K562 (cell line): ENCODE data around the gene DUSP19. TPM values are rescaled to one million over a fixed set of nuclear protein-coding genes. Genes with fewer than 3 reads are reported as not detected.

Source experiments
- C11orf30 ChIP-seq: fragments of 450-650 bp; IDR thresholded peaks from 2 replicates; pipeline ENCODE4 v1.6.1; 2016; ENCODE audit warnings: low read depth, mild to moderate bottlenecking
- ETS2 ChIP-seq: IDR thresholded peaks from 2 replicates; pipeline ENCODE4 v1.6.1; 2016; ENCODE audit warnings: borderline replicate concordance, missing genetic modification characterization, mild to moderate bottlenecking, moderate library complexity, missing compliant biosample characterization; ENCODE audit not compliant: poor library complexity, severe bottlenecking
- FUS ChIP-seq: fragments of 200-400 bp; formaldehyde crosslinking; optimal IDR thresholded peaks from 2 replicates; pipeline ENCODE3; 2017; ENCODE audit warnings: low read depth, low read length
- MYNN ChIP-seq, 2 experiments: sonication (generic); formaldehyde crosslinking in 1 of 2; IDR thresholded peaks; 2 replicates each; pipeline versions ENCODE4 v1.5.0 to v1.6.1; 2016 to 2020; ENCODE audit warnings: antibody characterized with exemption in 1 of 2, missing genetic modification reagents in 1 of 2
- ZNF444 ChIP-seq: fragments of 250-450 bp; sonication (Bioruptor Pico); IDR thresholded peaks from 2 replicates; pipeline ENCODE4 v1.4.0; 2020; ENCODE audit warnings: mild to moderate bottlenecking, moderate library complexity
- ZSCAN32 ChIP-seq: fragments of 450-650 bp; formaldehyde crosslinking; IDR thresholded peaks from 2 replicates; pipeline ENCODE4 v1.4.0; 2020; ENCODE audit warnings: mild to moderate bottlenecking, moderate library complexity
- polyA plus RNA-seq, 8 experiments: library from polyadenylated mRNA; depleted of rRNA in 4 of 8; stranded (reverse) in 5 of 8; unstranded in 3 of 8; fragments of >200 nt; fragmentation: Nextera tagmentation in 2 of 8; fragmentation: Illumina TruSeq in 1 of 8; extraction: Ambion mirVana in 2 of 8; extraction: Trizol in 1 of 8; gene quantifications; 2 replicates each; pipeline versions ENCODE4 v1.2.1 to v1.2.3, GENCODE V29; 2011 to 2014; ENCODE audit warnings: inconsistent platforms in 1 of 8, missing spikeins in 1 of 8
- total RNA-seq, 7 experiments: library from RNA; depleted of rRNA in 6 of 7; stranded (reverse); fragments of >200 nt in 6 of 7; fragmentation: Illumina TruSeq in 2 of 7; extraction: Trizol in 2 of 7; gene quantifications; 2 replicates each; pipeline versions ENCODE4 v1.2.1 to v1.2.3, GENCODE V29; 2011 to 2021; ENCODE audit warnings: low replicate concordance in 1 of 7
- TF ChIP-seq, protein P1 (sequence below): fragments of 450-650 bp; IDR thresholded peaks from 2 replicates; pipeline ENCODE4 v1.6.1; 2016; ENCODE audit warnings: mild to moderate bottlenecking, moderate library complexity
- TF ChIP-seq, protein P2 (sequence below): fragments of 450-650 bp; IDR thresholded peaks from 2 replicates; pipeline ENCODE4 v1.6.1; 2016; ENCODE audit warnings: antibody characterized with exemption
- TF ChIP-seq, protein P3 (sequence below): sonication (generic); formaldehyde crosslinking; IDR thresholded peaks from 2 replicates; pipeline ENCODE4 v1.8.0; 2022; ENCODE audit warnings: mild to moderate bottlenecking, missing genetic modification reagents

DUSP19 gene
- total and polyA plus RNA-seq, 9 of the 15 experiments (the other 6 are each of a cell fraction or from before 2014, with no cell fraction given), result 1.6 to 6.3 (median 3.1) TPM

DNA sequence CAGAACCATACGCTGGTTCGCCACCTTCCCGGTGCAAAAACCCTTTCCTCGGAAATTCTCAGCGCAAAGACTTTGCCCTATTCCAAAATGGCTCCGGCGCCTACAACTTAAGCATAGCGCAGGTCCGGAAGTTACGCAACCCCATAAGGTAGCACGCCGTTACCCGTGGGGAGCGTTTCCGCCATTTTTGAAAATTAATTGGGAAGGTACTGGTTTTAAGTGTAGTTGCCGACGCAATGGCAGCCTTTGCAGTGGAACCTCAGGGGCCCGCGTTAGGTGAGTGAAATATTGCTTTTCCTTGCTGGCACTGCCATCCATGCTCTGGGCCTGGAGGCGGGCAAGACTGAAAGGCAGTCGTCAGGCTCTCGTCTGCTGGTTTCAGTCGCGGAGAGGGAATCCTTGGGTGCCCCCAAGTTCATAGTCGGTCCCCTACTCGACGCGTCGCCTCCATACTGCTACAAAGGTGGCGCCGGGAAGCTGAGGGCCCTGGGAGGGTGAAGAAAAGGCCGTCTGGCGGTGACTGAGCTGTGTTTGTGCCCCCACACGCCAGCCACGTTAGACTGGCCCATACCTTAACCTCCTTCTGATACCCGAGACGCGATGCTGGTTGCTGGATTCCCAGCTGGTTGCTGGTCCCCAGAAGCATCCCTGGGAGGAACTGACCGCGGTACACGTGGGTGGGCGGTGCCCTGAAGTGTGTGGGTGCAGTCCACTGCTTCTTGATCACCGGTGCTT lies 45.8 kb downstream of the DUSP19 start, which contains the start of gene NUP35 (continued):
- TF ChIP-seq, protein P1, sequence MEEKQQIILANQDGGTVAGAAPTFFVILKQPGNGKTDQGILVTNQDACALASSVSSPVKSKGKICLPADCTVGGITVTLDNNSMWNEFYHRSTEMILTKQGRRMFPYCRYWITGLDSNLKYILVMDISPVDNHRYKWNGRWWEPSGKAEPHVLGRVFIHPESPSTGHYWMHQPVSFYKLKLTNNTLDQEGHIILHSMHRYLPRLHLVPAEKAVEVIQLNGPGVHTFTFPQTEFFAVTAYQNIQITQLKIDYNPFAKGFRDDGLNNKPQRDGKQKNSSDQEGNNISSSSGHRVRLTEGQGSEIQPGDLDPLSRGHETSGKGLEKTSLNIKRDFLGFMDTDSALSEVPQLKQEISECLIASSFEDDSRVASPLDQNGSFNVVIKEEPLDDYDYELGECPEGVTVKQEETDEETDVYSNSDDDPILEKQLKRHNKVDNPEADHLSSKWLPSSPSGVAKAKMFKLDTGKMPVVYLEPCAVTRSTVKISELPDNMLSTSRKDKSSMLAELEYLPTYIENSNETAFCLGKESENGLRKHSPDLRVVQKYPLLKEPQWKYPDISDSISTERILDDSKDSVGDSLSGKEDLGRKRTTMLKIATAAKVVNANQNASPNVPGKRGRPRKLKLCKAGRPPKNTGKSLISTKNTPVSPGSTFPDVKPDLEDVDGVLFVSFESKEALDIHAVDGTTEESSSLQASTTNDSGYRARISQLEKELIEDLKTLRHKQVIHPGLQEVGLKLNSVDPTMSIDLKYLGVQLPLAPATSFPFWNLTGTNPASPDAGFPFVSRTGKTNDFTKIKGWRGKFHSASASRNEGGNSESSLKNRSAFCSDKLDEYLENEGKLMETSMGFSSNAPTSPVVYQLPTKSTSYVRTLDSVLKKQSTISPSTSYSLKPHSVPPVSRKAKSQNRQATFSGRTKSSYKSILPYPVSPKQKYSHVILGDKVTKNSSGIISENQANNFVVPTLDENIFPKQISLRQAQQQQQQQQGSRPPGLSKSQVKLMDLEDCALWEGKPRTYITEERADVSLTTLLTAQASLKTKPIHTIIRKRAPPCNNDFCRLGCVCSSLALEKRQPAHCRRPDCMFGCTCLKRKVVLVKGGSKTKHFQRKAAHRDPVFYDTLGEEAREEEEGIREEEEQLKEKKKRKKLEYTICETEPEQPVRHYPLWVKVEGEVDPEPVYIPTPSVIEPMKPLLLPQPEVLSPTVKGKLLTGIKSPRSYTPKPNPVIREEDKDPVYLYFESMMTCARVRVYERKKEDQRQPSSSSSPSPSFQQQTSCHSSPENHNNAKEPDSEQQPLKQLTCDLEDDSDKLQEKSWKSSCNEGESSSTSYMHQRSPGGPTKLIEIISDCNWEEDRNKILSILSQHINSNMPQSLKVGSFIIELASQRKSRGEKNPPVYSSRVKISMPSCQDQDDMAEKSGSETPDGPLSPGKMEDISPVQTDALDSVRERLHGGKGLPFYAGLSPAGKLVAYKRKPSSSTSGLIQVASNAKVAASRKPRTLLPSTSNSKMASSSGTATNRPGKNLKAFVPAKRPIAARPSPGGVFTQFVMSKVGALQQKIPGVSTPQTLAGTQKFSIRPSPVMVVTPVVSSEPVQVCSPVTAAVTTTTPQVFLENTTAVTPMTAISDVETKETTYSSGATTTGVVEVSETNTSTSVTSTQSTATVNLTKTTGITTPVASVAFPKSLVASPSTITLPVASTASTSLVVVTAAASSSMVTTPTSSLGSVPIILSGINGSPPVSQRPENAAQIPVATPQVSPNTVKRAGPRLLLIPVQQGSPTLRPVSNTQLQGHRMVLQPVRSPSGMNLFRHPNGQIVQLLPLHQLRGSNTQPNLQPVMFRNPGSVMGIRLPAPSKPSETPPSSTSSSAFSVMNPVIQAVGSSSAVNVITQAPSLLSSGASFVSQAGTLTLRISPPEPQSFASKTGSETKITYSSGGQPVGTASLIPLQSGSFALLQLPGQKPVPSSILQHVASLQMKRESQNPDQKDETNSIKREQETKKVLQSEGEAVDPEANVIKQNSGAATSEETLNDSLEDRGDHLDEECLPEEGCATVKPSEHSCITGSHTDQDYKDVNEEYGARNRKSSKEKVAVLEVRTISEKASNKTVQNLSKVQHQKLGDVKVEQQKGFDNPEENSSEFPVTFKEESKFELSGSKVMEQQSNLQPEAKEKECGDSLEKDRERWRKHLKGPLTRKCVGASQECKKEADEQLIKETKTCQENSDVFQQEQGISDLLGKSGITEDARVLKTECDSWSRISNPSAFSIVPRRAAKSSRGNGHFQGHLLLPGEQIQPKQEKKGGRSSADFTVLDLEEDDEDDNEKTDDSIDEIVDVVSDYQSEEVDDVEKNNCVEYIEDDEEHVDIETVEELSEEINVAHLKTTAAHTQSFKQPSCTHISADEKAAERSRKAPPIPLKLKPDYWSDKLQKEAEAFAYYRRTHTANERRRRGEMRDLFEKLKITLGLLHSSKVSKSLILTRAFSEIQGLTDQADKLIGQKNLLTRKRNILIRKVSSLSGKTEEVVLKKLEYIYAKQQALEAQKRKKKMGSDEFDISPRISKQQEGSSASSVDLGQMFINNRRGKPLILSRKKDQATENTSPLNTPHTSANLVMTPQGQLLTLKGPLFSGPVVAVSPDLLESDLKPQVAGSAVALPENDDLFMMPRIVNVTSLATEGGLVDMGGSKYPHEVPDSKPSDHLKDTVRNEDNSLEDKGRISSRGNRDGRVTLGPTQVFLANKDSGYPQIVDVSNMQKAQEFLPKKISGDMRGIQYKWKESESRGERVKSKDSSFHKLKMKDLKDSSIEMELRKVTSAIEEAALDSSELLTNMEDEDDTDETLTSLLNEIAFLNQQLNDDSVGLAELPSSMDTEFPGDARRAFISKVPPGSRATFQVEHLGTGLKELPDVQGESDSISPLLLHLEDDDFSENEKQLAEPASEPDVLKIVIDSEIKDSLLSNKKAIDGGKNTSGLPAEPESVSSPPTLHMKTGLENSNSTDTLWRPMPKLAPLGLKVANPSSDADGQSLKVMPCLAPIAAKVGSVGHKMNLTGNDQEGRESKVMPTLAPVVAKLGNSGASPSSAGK, result peak; percentile 75
- TF ChIP-seq, protein P2, sequence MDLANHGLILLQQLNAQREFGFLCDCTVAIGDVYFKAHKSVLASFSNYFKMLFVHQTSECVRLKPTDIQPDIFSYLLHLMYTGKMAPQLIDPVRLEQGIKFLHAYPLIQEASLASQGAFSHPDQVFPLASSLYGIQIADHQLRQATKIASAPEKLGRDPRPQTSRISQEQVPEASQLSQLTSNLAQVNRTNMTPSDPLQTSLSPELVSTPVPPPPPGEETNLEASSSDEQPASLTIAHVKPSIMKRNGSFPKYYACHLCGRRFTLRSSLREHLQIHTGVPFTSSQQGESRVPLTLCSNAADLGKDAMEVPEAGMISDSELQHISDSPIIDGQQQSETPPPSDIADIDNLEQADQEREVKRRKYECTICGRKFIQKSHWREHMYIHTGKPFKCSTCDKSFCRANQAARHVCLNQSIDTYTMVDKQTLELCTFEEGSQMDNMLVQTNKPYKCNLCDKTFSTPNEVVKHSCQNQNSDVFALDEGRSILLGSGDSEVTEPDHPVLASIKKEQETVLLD, result peak; percentile 90
- no peak for TF ChIP-seq ZSCAN32 (CRISPR knock-in tag)
- TF ChIP-seq FUS, result no peak
- TF ChIP-seq, protein P3, sequence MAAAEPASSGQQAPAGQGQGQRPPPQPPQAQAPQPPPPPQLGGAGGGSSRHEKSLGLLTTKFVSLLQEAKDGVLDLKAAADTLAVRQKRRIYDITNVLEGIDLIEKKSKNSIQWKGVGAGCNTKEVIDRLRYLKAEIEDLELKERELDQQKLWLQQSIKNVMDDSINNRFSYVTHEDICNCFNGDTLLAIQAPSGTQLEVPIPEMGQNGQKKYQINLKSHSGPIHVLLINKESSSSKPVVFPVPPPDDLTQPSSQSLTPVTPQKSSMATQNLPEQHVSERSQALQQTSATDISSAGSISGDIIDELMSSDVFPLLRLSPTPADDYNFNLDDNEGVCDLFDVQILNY, result no peak
- peak; percentile 47; the same call in 1 of the 2 replicates for TF ChIP-seq C11orf30
- TF ChIP-seq MYNN (IDR thresholded peaks at IDR 0.05), result 0 out of 2 replicates have a peak, but pooled peaks have one; percentile 51
- TF ChIP-seq MYNN (CRISPR knock-in tag; IDR thresholded peaks at IDR 0.05), result no peak
- TF ChIP-seq ZNF444 (CRISPR knock-in tag), result no peak
- no peak for TF ChIP-seq ETS2 (tag)
